Activated CD8-positive, alpha-beta T cell treated with anti-CD3 and anti-CD28 coated beads for 36 hours (primary cell): ENCODE measurements around the gene KLF16. TPM values are rescaled to one million over a fixed set of nuclear protein-coding genes. Genes with fewer than 3 reads are reported as not detected.

Source experiments
- ATAC-seq: fragments of 200-7000 bp; cut with Tn5 transposase; one replicate; pipeline ENCODE4 v1.10.0; 2021; ENCODE audit warnings: mild to moderate bottlenecking, moderate library complexity
- CTCF ChIA-PET: fragments of 350-600 bp; sonication (Branson Sonifier 250); formaldehyde crosslinking; loops from one replicate; lab custom pipeline; 2021; ENCODE audit warnings: antibody characterized with exemption; lab: Charles Lee
- POLR2A ChIA-PET: fragments of 350-600 bp; sonication (Branson Sonifier 250); formaldehyde crosslinking; loops from one replicate; lab custom pipeline; 2021; ENCODE audit warnings: antibody characterized with exemption; lab: Charles Lee
- DNase-seq: peaks from one replicate; pipeline ENCODE4 v3.0.0-alpha.2; 2020
- H3K27ac Mint-ChIP-seq: one replicate; pipeline ENCODE4 v1.8.0; 2021; ENCODE audit warnings: mild to moderate bottlenecking, mixed read lengths
- H3K27me3 Mint-ChIP-seq: one replicate; pipeline ENCODE4 v1.8.0; 2021; ENCODE audit warnings: mixed read lengths
- H3K36me3 Mint-ChIP-seq: one replicate; pipeline ENCODE4 v1.8.0; 2021; ENCODE audit warnings: low read depth, mixed read lengths
- H3K4me1 Mint-ChIP-seq: one replicate; pipeline ENCODE4 v1.8.0; 2021; ENCODE audit warnings: low read depth, mixed read lengths
- H3K4me3 Mint-ChIP-seq: one replicate; pipeline ENCODE4 v1.8.0; 2021; ENCODE audit warnings: mild to moderate bottlenecking, moderate library complexity, mixed read lengths
- H3K9me3 Mint-ChIP-seq: one replicate; pipeline ENCODE4 v1.8.0; 2021; ENCODE audit warnings: mixed read lengths
- CTCF ChIP-seq: fragments of 200-600 bp; IDR thresholded peaks from one replicate; pipeline ENCODE4 v1.8.0; 2022; ENCODE audit warnings: antibody characterized with exemption, mild to moderate bottlenecking
- intact Hi-C: fragments of 100-400 bp; cut with micrococcal nuclease; formaldehyde crosslinking; loops from one replicate; pipeline ENCODE4 v1.10.0; 2022
- total RNA-seq, 2 experiments: library from RNA; stranded (reverse); gene quantifications; one replicate each; pipeline ENCODE4 v1.2.3, GENCODE V29; 2021

The KLF16 gene
- total RNA-seq, 2 experiments from 2014 or later = 25.6 to 27.7 TPM

GRCh38 chr19:1851654-1852580 is 11.5 kb downstream of the KLF16 start:
- peak overlapping the region; percentile 61 for H3K27ac Mint-ChIP-seq
- CTCF ChIA-PET = interaction anchor here (1.5 to 4.0 kb wide), 2 partner anchors 14 to 24 kb away, joined by 5 to 19 read pairs; no protein-coding TSS in a partner anchor

GRCh38 chr19:1850809-1851653 is 12.3 kb downstream of the KLF16 start:
- DNase-seq (no peak), ATAC-seq (no peak)
- CTCF ChIA-PET = interaction anchor here (4.0 kb wide), 1 partner anchor 13 kb away, joined by 19 read pairs; no protein-coding TSS in a partner anchor
- no peak for TF ChIP-seq CTCF
- H3K27me3 Mint-ChIP-seq = no peaks in the 10 kb centered on the region
- peaks cover 58% of the 10 kb centered on the region for H3K4me1 Mint-ChIP-seq
- peak overlapping the region; percentile 26 for H3K4me3 Mint-ChIP-seq
- peak overlapping the region; percentile 61 for H3K27ac Mint-ChIP-seq
- peaks cover 9% of the 10 kb centered on the region for H3K36me3 Mint-ChIP-seq
- POLR2A ChIA-PET = no interaction called here
- intact Hi-C loops = no loop called here
- no peaks in the 10 kb centered on the region for H3K9me3 Mint-ChIP-seq

More at GRCh38 chr19:1851654-1852580, 11.5 kb downstream of the KLF16 start:
- peak overlapping the region; percentile 37 for H3K4me3 Mint-ChIP-seq
- no peak for TF ChIP-seq CTCF
- ATAC-seq (no peak), DNase-seq (peak; percentile 80)
- intact Hi-C loops = no loop called here
- peaks cover 5% of the 10 kb centered on the region for H3K36me3 Mint-ChIP-seq
- H3K9me3 Mint-ChIP-seq = no peaks in the 10 kb centered on the region
- no peaks in the 10 kb centered on the region for H3K27me3 Mint-ChIP-seq
- POLR2A ChIA-PET = interaction anchor here (0.7 kb wide), 1 partner anchor 24 kb away, joined by 3 read pairs; no protein-coding TSS in a partner anchor
- peaks cover 51% of the 10 kb centered on the region for H3K4me1 Mint-ChIP-seq

- ChIA-PET CTCF (interaction anchor here (1.6 to 2.1 kb wide), 4 partner anchors 8 to 75 kb away, joined by 4 to 9 read pairs (median 6); no protein-coding TSS in a partner anchor), POLR2A (no interaction called here)
- no peak for DNase-seq
- Mint-ChIP-seq H3K27me3 (no peaks in the 10 kb centered on the region), H3K36me3 (peaks cover 12% of the 10 kb centered on the region), H3K9me3 (no peaks in the 10 kb centered on the region), H3K4me1 (peaks cover 57% of the 10 kb centered on the region), H3K27ac (peak overlapping the region; percentile 2), H3K4me3 (no peak overlapping the region)
- ATAC-seq = no peak
- intact Hi-C loops = no loop called here
- no peak for TF ChIP-seq CTCF
These were observed 13.4 kb downstream of the KLF16 start for GRCh38 chr19:1849886-1850398.

- intact Hi-C loops = no loop called here
- POLR2A ChIA-PET = interaction anchor here (1.2 kb wide), 1 partner anchor 422 kb away, joined by 3 read pairs; no protein-coding TSS in a partner anchor
- Mint-ChIP-seq H3K27me3 (no peaks in the 10 kb centered on the region), H3K36me3 (peaks cover 12% of the 10 kb centered on the region), H3K4me1 (peaks cover 57% of the 10 kb centered on the region), H3K4me3 (peak overlapping the region; percentile 66), H3K27ac (peak overlapping the region; percentile 84), H3K9me3 (no peaks in the 10 kb centered on the region)
- no peak for ATAC-seq
- no peak for DNase-seq
- TF ChIP-seq CTCF = no peak
- CTCF ChIA-PET = interaction anchor here (1.1 to 2.1 kb wide), 5 partner anchors 9 to 74 kb away, joined by 3 to 9 read pairs (median 5); no protein-coding TSS in a partner anchor
These were observed 14.3 kb downstream of the KLF16 start for GRCh38 chr19:1849132-1849474.
